Measurements from ENCODE around the gene CYP4F2. TPM values are rescaled to one million over a fixed set of nuclear protein-coding genes. Genes with fewer than 3 reads are reported as not detected.
"Not testable (repeated sequence)": the region's sequence is repeated elsewhere in the genome, so short reads cannot be mapped to it uniquely, and the experiment has no call there.

CYP4F2 gene
- total RNA-seq, 1 donor from 2014 or later: not detected

- Mint-ChIP-seq H3K4me3 (no peak overlapping the region), H3K27me3 (ENCODE audit: insufficient read depth) (peaks cover 3% of the 10 kb centered on the region), H3K9me3 (no peaks in the 10 kb centered on the region), H3K27ac (no peak overlapping the region), H3K4me1 (ENCODE audit: low read depth) (no peaks in the 10 kb centered on the region), H3K36me3 (ENCODE audit: low read depth) (no peaks in the 10 kb centered on the region)
- intact Hi-C loops (cut with micrococcal nuclease): no loop called here
- no peak for DNase-seq (ENCODE audit: low spot score)
Observed at GRCh38 chr19:15922021-15922420, 24.1 kb upstream of the CYP4F2 start.

- Mint-ChIP-seq H3K9me3 (peaks cover 10% of the 10 kb centered on the region), H3K27ac (no peak overlapping the region), H3K36me3 (ENCODE audit: low read depth) (no peaks in the 10 kb centered on the region), H3K4me1 (ENCODE audit: low read depth) (no peaks in the 10 kb centered on the region), H3K27me3 (ENCODE audit: insufficient read depth) (peaks cover 9% of the 10 kb centered on the region), H3K4me3 (no peak overlapping the region)
- intact Hi-C loops (cut with micrococcal nuclease): no loop called here
- DNase-seq (ENCODE audit: low spot score): no peak
Observed at GRCh38 chr19:15919243-15919642, 21.4 kb upstream of the CYP4F2 start.

- no peak overlapping the region for H3K4me3 Mint-ChIP-seq
- intact Hi-C loops (cut with micrococcal nuclease): no loop called here
- no peaks in the 10 kb centered on the region for H3K4me1 Mint-ChIP-seq (ENCODE audit: low read depth)
- peaks cover 31% of the 10 kb centered on the region for H3K27me3 Mint-ChIP-seq (ENCODE audit: insufficient read depth)
- no peak for DNase-seq (ENCODE audit: low spot score)
- H3K27ac Mint-ChIP-seq: no peak overlapping the region
- H3K36me3 Mint-ChIP-seq (ENCODE audit: low read depth): no peaks in the 10 kb centered on the region
- H3K9me3 Mint-ChIP-seq: peaks cover 10% of the 10 kb centered on the region
Observed at GRCh38 chr19:15915109-15915508, 17.2 kb upstream of the CYP4F2 start.

GRCh38 chr19:15913830-15914229, 16.0 kb upstream of the CYP4F2 start:
- H3K27me3 Mint-ChIP-seq (ENCODE audit: insufficient read depth): peaks cover 35% of the 10 kb centered on the region

GRCh38 chr19:15913384-15913783, 15.5 kb upstream of the CYP4F2 start:
- Mint-ChIP-seq H3K27ac (no peak overlapping the region), H3K36me3 (ENCODE audit: low read depth) (no peaks in the 10 kb centered on the region), H3K4me3 (no peak overlapping the region), H3K9me3 (peaks cover 10% of the 10 kb centered on the region), H3K27me3 (ENCODE audit: insufficient read depth) (peaks cover 35% of the 10 kb centered on the region), H3K4me1 (ENCODE audit: low read depth) (no peaks in the 10 kb centered on the region)
- DNase-seq (ENCODE audit: low spot score): no peak
- intact Hi-C loops (cut with micrococcal nuclease): no loop called here

More at GRCh38 chr19:15913830-15914229, 16.0 kb upstream of the CYP4F2 start:
- H3K36me3 Mint-ChIP-seq (ENCODE audit: low read depth): no peaks in the 10 kb centered on the region
- H3K4me1 Mint-ChIP-seq (ENCODE audit: low read depth): no peaks in the 10 kb centered on the region
- H3K4me3 Mint-ChIP-seq: no peak overlapping the region
- intact Hi-C loops (cut with micrococcal nuclease): no loop called here
- peaks cover 10% of the 10 kb centered on the region for H3K9me3 Mint-ChIP-seq
- no peak overlapping the region for H3K27ac Mint-ChIP-seq
- no peak for DNase-seq (ENCODE audit: low spot score)

GRCh38 chr19:15911599-15912235, 13.8 kb upstream of the CYP4F2 start:
- H3K4me1 Mint-ChIP-seq (ENCODE audit: low read depth): no peaks in the 10 kb centered on the region
- intact Hi-C loops (cut with micrococcal nuclease): no loop called here
- no peaks in the 10 kb centered on the region for H3K36me3 Mint-ChIP-seq (ENCODE audit: low read depth)
- peaks cover 33% of the 10 kb centered on the region for H3K27me3 Mint-ChIP-seq (ENCODE audit: insufficient read depth)
- DNase-seq (ENCODE audit: low spot score): no peak
- H3K4me3 Mint-ChIP-seq: no peak overlapping the region
- H3K27ac Mint-ChIP-seq: no peak overlapping the region
- H3K9me3 Mint-ChIP-seq: peaks cover 10% of the 10 kb centered on the region

GRCh38 chr19:15905026-15905425, 7.2 kb upstream of the CYP4F2 start:
- no peak for DNase-seq (ENCODE audit: low spot score)
- Mint-ChIP-seq H3K27ac (no peak overlapping the region), H3K36me3 (ENCODE audit: low read depth) (no peaks in the 10 kb centered on the region), H3K27me3 (ENCODE audit: insufficient read depth) (peaks cover 32% of the 10 kb centered on the region), H3K9me3 (peaks cover 6% of the 10 kb centered on the region), H3K4me3 (no peak overlapping the region), H3K4me1 (ENCODE audit: low read depth) (no peaks in the 10 kb centered on the region)
- intact Hi-C loops (cut with micrococcal nuclease): no loop called here

- H3K4me3 Mint-ChIP-seq; H3K36me3 Mint-ChIP-seq (ENCODE audit: low read depth); DNase-seq (ENCODE audit: low spot score); H3K27ac Mint-ChIP-seq; intact Hi-C loops (cut with micrococcal nuclease); H3K9me3 Mint-ChIP-seq; H3K4me1 Mint-ChIP-seq (ENCODE audit: low read depth): not testable (repeated sequence)
- peaks cover 36% of the 10 kb centered on the region for H3K27me3 Mint-ChIP-seq (ENCODE audit: insufficient read depth)
Observed at GRCh38 chr19:15902898-15903297, 5.0 kb upstream of the CYP4F2 start.

- intact Hi-C loops (cut with micrococcal nuclease): no loop called here
Observed at GRCh38 chr19:15902254-15902653, 4.4 kb upstream of the CYP4F2 start.

GRCh38 chr19:15900504-15900903, 2.6 kb upstream of the CYP4F2 start:
- DNase-seq (ENCODE audit: low spot score): no peak
- intact Hi-C loops (cut with micrococcal nuclease): no loop called here
- Mint-ChIP-seq H3K4me1 (ENCODE audit: low read depth) (no peaks in the 10 kb centered on the region), H3K27ac (no peak overlapping the region), H3K36me3 (ENCODE audit: low read depth) (no peaks in the 10 kb centered on the region), H3K9me3 (peaks cover 6% of the 10 kb centered on the region), H3K27me3 (ENCODE audit: insufficient read depth) (peaks cover 34% of the 10 kb centered on the region), H3K4me3 (no peak overlapping the region)

More at GRCh38 chr19:15902254-15902653, 4.4 kb upstream of the CYP4F2 start:
- no peak overlapping the region for H3K4me3 Mint-ChIP-seq
- peaks cover 34% of the 10 kb centered on the region for H3K27me3 Mint-ChIP-seq (ENCODE audit: insufficient read depth)
- peaks cover 6% of the 10 kb centered on the region for H3K9me3 Mint-ChIP-seq
- no peaks in the 10 kb centered on the region for H3K4me1 Mint-ChIP-seq (ENCODE audit: low read depth)
- H3K36me3 Mint-ChIP-seq (ENCODE audit: low read depth): no peaks in the 10 kb centered on the region
- no peak overlapping the region for H3K27ac Mint-ChIP-seq
- DNase-seq (ENCODE audit: low spot score): no peak

- H3K4me3 Mint-ChIP-seq: not testable (repeated sequence)
Observed at GRCh38 chr19:15900032-15900431, 2.2 kb upstream of the CYP4F2 start.

GRCh38 chr19:15899561-15899960, 1.7 kb upstream of the CYP4F2 start:
- H3K9me3 Mint-ChIP-seq; H3K27ac Mint-ChIP-seq; DNase-seq (ENCODE audit: low spot score); intact Hi-C loops (cut with micrococcal nuclease); H3K4me3 Mint-ChIP-seq; H3K4me1 Mint-ChIP-seq (ENCODE audit: low read depth); H3K36me3 Mint-ChIP-seq (ENCODE audit: low read depth): not testable (repeated sequence)
- peaks cover 29% of the 10 kb centered on the region for H3K27me3 Mint-ChIP-seq (ENCODE audit: insufficient read depth)

More at GRCh38 chr19:15900032-15900431, 2.2 kb upstream of the CYP4F2 start:
- H3K27me3 Mint-ChIP-seq (ENCODE audit: insufficient read depth): peaks cover 32% of the 10 kb centered on the region
- intact Hi-C loops (cut with micrococcal nuclease); DNase-seq (ENCODE audit: low spot score); H3K4me1 Mint-ChIP-seq (ENCODE audit: low read depth); H3K9me3 Mint-ChIP-seq; H3K27ac Mint-ChIP-seq; H3K36me3 Mint-ChIP-seq (ENCODE audit: low read depth): not testable (repeated sequence)

GRCh38 chr19:15897026-15897737, 692 bp downstream of the CYP4F2 start:
- H3K27ac Mint-ChIP-seq: no peak overlapping the region
- no peak overlapping the region for H3K4me3 Mint-ChIP-seq
- DNase-seq (ENCODE audit: low spot score): no peak
- H3K9me3 Mint-ChIP-seq: no peaks in the 10 kb centered on the region
- no peaks in the 10 kb centered on the region for H3K4me1 Mint-ChIP-seq (ENCODE audit: low read depth)
- peaks cover 26% of the 10 kb centered on the region for H3K27me3 Mint-ChIP-seq (ENCODE audit: insufficient read depth)
- intact Hi-C loops (cut with micrococcal nuclease): no loop called here
- no peaks in the 10 kb centered on the region for H3K36me3 Mint-ChIP-seq (ENCODE audit: low read depth)

Data from activated T-helper 1 cell treated with anti-CD3 and anti-CD28 coated beads, Interleukin-12 subunit alpha, Interleukin-12 subunit beta, Interleukin-2, Interleukin-4 antibody, amounts not matched to agents 30 ng/mL and 10 ng/mL and 1 ng/mL, durations not matched to agents 14 hours and 24 hours and 36 hours (primary cell).